Fibroblast of skin of abdomen (primary cell): ENCODE results near the gene BBX.
"Not testable (repeated sequence)": the region's sequence is repeated elsewhere in the genome, so short reads cannot be mapped to it uniquely, and the experiment has no call there.

Experiments used
- DNase-seq: peaks from one replicate; pipeline ENCODE4 v3.0.0-alpha.2; 2013

BBX gene

GRCh38 chr3:107687056-107687581 is 164.4 kb downstream of the BBX start:
- no peak for DNase-seq

DNA sequence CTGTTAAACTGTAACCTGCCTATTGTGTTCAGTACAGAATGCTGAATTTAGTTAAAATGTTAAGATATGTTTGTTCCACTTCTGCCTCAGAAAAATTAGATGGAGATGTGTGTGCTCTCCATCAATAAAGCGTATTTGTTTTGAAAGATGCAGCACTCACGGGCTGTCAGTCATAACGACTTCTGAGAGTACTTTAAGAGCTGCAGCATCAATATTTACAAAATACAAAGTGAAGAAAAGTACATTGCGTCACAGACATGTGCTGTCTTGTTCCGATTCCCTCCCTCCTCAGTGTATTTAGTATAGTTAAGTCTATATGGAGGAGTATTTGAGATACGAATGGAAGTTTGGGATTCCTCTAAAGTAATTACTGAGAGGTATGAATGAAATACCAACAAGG is 166.6 kb downstream of the BBX start:
- DNase-seq = no peak

GRCh38 chr3:107690522-107691138 is 167.9 kb downstream of the BBX start:
- DNase-seq = peak; percentile 56

DNA sequence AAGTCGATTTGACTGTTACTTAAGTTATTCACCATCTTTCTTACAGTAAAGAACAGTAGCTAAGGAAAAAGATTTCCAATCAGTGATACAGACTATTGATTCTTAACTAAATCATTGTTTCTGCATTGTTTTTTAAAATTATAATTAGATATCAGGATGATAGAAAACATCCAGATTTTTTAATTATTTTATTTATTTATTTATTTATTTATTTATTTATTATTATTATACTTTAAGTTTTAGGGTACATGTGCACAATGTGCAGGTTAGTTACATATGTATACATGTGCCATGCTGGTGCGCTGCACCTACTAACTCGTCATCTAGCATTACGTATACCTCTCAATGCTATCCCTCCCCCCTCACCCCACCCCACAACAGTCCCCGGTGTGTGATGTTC is 169.2 kb downstream of the BBX start:
- DNase-seq = not testable (repeated sequence)

- not testable (repeated sequence) for DNase-seq
Measured at GRCh38 chr3:107697348-107697747, 174.6 kb downstream of the BBX start.

GRCh38 chr3:107697855-107698254 is 175.1 kb downstream of the BBX start:
- DNase-seq = not testable (repeated sequence)

DNA sequence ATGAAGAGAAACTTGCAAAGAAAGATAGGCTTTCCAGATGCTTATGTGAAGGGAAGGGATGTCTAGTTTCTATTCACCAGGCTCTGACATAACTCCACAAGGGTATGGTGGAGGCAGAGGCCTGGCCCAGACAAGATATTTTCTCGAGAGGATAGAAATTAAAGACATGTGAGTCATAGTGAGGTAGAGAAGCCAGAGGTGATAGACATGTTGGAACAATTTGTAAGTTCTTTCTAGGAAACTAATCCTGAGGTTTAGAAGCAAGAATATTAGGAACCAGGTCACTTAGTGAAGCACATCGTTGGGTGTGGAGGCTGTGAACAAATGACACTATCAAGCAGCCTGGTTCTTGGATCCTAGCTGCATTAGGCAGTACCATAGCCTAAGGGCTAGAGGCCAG is 176.9 kb downstream of the BBX start:
- peak; percentile 51 for DNase-seq

DNA sequence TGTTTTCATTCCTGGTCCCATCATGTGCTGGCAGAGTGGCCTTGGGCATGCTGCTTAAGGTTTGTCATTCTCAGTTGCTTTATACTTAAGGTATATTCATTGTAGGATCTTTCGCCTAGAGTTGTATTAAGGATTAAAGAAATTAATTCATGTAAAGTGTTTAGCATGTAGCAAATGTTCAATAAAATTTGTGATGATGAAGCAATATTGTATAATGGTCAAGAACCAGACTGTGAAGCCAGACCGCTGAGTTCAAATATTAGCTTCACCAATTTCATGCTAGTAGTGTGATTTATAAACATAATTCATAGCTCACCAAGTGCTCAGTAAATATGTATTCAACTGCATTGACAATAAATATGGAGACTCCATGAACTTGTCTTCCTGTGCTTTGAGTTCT is 178.5 kb downstream of the BBX start:
- no peak for DNase-seq

- peak; percentile 54 for DNase-seq
Measured at GRCh38 chr3:107704477-107704876, 181.7 kb downstream of the BBX start.

DNA sequence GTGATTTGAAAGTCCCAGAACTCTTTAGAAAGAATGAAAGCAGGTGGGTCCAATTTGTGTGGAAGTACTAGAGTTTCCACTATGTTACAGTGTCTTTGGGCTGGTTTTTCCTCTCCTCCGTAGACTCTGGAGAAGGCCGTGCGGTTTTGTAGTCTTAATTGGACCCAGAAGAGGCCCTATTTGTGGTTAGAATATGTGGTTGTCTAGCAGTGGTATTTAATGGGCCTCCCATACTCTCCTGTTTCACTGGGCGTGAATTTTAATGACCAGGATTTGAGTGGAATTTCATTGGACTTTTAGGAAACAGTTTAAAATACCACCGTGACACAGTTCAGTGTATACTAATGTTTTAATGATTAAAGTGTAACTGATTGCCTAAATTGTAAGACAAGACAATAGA is 182.3 kb downstream of the BBX start:
- DNase-seq = peak; percentile 86

GRCh38 chr3:107710851-107711250 is 188.1 kb downstream of the BBX start:
- DNase-seq = no peak

GRCh38 chr3:107716734-107717133 is 194.0 kb downstream of the BBX start:
- DNase-seq = no peak

DNA sequence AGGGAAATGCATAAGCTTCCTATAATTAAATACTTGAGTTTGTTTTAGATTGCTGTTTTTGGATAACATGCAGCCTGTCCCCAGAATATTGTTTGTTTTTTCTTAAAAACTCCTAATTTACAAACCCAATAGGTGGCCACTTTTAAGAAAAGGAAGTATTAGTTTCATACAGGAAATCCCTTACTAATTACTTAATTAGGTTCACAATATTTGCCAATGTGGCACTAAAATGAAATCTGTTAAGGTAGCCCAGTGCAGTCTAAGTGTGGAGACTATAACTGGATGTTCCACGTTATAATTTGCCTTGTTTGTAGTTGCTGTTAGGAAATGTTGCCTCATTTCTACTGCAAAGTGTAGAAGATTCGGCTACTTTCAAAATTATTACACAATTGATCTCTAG is 195.8 kb downstream of the BBX start:
- no peak for DNase-seq

GRCh38 chr3:107727102-107727501 is 204.3 kb downstream of the BBX start:
- no peak for DNase-seq

- DNase-seq = no peak
Measured at GRCh38 chr3:107729686-107730085, 206.9 kb downstream of the BBX start.

GRCh38 chr3:107734317-107734716 is 211.6 kb downstream of the BBX start:
- DNase-seq = no peak

DNA sequence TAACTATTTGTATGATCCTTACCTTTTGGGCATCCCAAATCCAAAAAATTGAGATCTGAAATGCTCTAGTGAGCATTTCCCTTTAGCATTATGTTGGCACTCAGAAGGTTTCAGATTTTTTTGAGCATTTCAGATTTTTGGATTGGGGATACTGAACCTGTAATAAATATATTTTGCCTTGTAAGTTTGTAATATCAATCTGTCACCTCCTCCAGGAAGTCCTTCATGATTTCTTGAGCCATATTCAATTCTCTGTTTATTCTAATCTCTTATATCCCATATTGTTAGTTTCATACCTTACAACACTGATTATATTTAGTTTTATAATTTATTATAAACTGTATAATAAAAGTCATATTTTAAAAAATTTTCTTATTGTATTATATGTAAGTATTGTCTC is 215.2 kb downstream of the BBX start:
- no peak for DNase-seq

DNA sequence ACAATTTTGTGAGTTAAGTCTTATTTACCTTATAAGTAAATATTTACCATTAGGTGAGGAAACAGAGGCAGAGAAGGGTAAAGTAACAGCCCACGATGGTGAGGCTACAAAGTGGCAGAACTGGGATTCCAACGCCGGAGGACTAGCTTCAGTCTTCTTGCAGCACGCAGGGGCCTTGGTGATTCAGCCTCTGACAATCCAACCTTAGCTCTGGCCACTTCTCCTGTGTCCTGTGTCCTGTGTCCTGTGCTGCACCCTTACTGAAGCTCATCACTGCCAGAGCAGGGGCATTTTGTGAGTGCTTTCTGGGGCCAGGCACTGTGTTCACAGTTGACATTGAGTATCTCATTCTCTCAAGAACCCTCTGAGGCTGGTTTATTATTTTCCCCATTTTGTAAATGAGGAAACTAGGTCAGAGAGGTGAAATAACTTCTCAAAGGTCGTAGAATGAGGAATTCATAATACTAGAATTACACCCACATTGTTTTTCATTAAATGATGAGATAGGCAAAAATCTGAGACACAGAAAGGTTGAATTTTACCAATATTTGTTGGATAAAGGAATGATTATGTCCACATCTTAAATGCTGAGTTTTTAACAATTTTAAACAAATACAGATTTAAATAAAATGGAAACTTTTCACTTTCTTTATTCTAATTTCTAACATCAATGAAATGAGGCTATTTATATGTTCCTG is 215.9 kb downstream of the BBX start:
- no peak for DNase-seq

- no peak for DNase-seq
Measured at GRCh38 chr3:107739227-107739626, 216.5 kb downstream of the BBX start.

DNA sequence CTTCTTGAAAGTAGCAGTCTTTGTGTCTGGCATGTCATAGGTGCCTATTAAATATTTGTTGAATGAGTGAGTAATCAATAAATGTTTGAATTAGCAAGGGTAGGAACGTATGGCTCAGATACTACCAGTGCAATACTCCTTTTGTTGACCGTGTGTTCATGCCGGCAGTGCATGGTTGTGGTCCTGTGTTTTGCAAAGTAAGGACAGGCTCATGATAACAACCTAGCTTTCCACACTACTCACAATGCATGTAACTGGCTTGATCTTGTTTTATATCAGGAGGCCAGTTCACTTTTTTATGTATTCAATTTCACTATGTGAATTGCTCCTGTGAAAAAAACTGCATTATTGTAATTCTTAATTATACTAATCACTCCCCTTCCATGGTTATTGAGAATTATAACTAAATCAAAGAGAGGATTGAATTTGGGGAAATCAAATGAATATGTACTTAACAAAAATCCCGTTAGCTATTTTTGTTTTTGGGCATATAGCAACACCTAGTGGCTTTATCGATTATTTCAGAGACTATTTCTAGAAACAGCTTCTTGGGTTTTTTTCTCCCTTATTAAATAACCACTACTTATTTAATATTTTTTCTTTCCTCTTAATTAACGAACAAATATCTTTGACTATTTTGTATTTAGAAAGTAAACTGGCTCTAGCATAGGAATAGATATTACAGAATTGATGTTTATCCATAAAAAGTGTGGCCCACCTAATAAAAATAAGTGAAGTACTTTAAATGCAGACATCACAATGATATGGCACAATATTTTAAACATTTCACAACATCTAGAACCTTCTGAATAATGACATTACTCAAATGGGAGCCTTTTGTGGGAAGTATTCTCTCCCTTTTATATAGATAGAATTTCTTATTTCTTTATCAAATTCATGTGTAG is 218.5 kb downstream of the BBX start:
- peak; percentile 23 for DNase-seq

DNA sequence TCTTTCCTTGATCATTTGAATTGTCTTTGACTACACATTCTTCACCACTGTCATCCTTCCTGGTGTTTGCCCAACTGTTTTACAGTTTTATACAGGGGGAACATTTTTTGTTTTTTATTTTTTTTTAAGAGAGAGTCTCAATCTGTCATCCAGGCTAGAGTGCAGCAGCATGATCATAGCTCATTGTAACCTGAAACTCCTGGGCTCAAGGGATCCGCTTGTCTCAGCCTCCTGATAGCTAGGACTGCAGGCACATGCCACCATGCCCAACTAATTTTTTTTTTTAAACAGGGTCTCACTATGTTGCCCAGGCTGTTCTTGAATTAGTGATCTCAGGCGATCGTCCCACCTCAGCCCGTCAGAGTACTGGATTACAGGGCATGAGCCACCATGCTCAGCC is 222.6 kb downstream of the BBX start:
- DNase-seq = no peak

DNA sequence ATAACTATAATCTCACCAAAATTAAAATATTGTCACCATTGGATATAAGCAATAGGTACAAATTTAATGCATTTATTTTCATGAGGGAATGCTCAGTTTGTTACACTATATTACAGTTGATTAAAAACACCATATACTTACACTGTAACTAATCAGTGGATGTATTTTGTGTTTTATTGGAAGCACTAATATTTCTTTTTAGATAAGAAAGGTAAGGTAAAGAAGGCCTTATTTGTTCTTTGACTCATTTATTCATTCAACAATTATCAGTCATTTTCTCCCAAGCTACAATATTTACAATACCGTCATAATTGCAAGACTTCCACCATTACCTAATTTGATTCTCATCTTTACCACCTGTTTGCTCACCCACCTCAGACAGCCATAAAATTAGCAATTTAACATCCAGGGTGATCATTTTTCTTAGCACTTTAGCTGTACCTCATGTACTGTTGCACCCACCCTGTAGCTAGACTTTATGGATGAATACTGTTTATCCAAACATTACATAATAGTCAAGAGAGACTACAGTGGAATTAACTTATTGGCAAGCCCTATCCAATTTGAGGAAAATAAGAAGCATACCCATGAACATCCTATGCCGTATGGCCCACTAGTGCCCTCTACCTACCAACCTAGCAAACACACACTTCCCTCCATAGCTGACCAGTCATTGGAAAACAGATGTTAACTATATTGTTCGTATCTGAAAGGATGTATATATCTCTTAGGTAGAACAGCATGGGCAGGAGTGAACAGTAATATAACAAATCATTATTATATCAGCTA is 229.6 kb downstream of the BBX start:
- peak; percentile 23 for DNase-seq
